H1 (cell line): Measurements from ENCODE around the gene RHBG. TPM values are rescaled to one million over a fixed set of nuclear protein-coding genes. Genes with fewer than 3 reads are reported as not detected.

ENCODE experiments used
- BCL11A ChIP-seq, 2 experiments: IDR thresholded peaks; one replicate each; pipeline ENCODE4 v1.6.1; 2011; ENCODE audit warnings: low read depth in 2 of 2, low read length in 2 of 2, mild to moderate bottlenecking in 2 of 2
- EGR1 ChIP-seq: IDR thresholded peaks from 2 replicates; pipeline ENCODE4 v1.6.1; 2011; ENCODE audit warnings: low read depth, low read length, borderline replicate concordance
- HDAC6 ChIP-seq: IDR thresholded peaks from one replicate; pipeline ENCODE4 v1.7.1; 2012; ENCODE audit warnings: low read depth, mild to moderate bottlenecking, inconsistent platforms, low read length, moderate library complexity
- KDM5A ChIP-seq: fragments of 200-600 bp; IDR thresholded peaks from 2 replicates; pipeline ENCODE4 v1.7.1; 2012; ENCODE audit warnings: mild to moderate bottlenecking, low read length, inconsistent platforms, mixed read lengths
- MAFK ChIP-seq: IDR thresholded peaks from 2 replicates; pipeline ENCODE4 v1.6.1; 2012; ENCODE audit warnings: low read depth, mild to moderate bottlenecking, improper control_type of control experiment, low read length
- NANOG ChIP-seq: IDR thresholded peaks from 2 replicates; pipeline ENCODE4 v1.6.1; 2011; ENCODE audit warnings: low read length, low read depth, mild to moderate bottlenecking, inconsistent platforms; ENCODE audit not compliant: insufficient read depth, poor library complexity, severe bottlenecking
- POLR2AphosphoS5 ChIP-seq: IDR thresholded peaks from 2 replicates; pipeline ENCODE4 v1.6.1; 2011; ENCODE audit warnings: low read depth, low read length
- polyA plus RNA-seq, 7 experiments: library from polyadenylated mRNA; depleted of rRNA in 3 of 7; stranded (reverse) in 5 of 7; unstranded in 2 of 7; fragments of >200 nt in 5 of 7; fragments of 200-250 nt in 2 of 7; gene quantifications; 1 replicate in 5 of 7; 2 replicates in 1 of 7; 4 replicates in 1 of 7; pipeline versions ENCODE4 v1.2.1 to v1.2.3, GENCODE V29; 2011 to 2013; ENCODE audit warnings: missing spikeins in 2 of 7, mixed read lengths in 2 of 7
- total RNA-seq: library from RNA; stranded (reverse); fragmentation: NEBNext Ultra II Directional; extraction: Animal tissue kit (Norgen Biotek cat#: 25700); gene quantifications from 2 replicates; pipeline ENCODE4 v1.2.1, GENCODE V29; 2021

Gene RHBG
- total and polyA plus RNA-seq, 2 of the 8 experiments (the other 6 are each of a cell fraction or from before 2014, with no cell fraction given) = 2.6 to 2.7 TPM

DNA sequence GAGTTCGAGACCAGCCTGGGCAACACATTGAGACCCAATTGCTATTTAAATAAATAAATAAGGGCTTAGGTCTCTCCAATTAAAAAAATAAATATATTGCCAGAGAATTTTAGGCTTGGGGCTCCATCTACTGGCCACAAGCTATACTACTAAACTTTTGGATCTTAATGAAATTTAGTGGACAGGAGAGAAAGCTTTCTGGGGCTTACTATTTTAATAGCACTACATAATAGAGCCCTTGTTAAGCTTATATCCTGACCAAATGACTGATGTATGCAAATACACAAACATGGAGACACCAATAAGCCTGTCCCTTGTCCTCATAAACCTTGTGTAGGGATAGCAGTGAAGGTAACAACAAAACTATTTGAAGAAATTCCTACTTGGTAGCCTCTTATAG lies 49.3 kb upstream of the RHBG start (continued):
- TF ChIP-seq KDM5A (no peak), BCL11A (IDR thresholded peaks at IDR 0.05; ENCODE audit: low read depth in 2 of 2, low read length in 2 of 2) (no peak), EGR1 (no peak), NANOG (no peak), POLR2AphosphoS5 (no peak), MAFK (no peak), HDAC6 (no peak)
- TF ChIP-seq, all 59 proteins: peak for 2
